Left ventricle myocardium inferior (tissue), 1 donor: Measurements from ENCODE around the gene FFAR1. TPM values are rescaled to one million over a fixed set of nuclear protein-coding genes. Genes with fewer than 3 reads are reported as not detected.

Source experiments
- DNase-seq: peaks from one replicate; pipeline ENCODE4 v3.0.0-alpha.2; 2020
- H3K27ac ChIP-seq: fragments of 200-600 bp; replicated peaks from 2 replicates; pipeline ENCODE4 v1.8.0; 2021
- H3K27me3 ChIP-seq: fragments of 200-600 bp; 2 replicates; pipeline ENCODE4 v1.8.0; 2021; ENCODE audit warnings: low read depth
- H3K36me3 ChIP-seq: fragments of 200-600 bp; 2 replicates; pipeline ENCODE4 v1.8.0; 2021
- H3K4me1 ChIP-seq: fragments of 200-600 bp; 2 replicates; pipeline ENCODE4 v1.8.0; 2021
- H3K4me3 ChIP-seq: fragments of 200-600 bp; 2 replicates; pipeline ENCODE4 v1.8.0; 2021; ENCODE audit warnings: mild to moderate bottlenecking, moderate library complexity
- H3K9me3 ChIP-seq: fragments of 200-600 bp; replicated peaks from 2 replicates; pipeline ENCODE4 v1.8.0; 2021
- CTCF ChIP-seq: fragments of 200-600 bp; IDR thresholded peaks from 2 replicates; pipeline ENCODE4 v1.8.0; 2021; ENCODE audit warnings: antibody characterized with exemption, mild to moderate bottlenecking, borderline replicate concordance
- intact Hi-C: fragments of 100-400 bp; cut with micrococcal nuclease; formaldehyde crosslinking; loops from one replicate; pipeline ENCODE4 v1.11.0; 2022
- total RNA-seq: library from RNA; stranded (reverse); fragmentation: NEBNext Ultra II Directional; extraction: Animal tissue kit (Norgen Biotek cat#: 25700); gene quantifications from one replicate; pipeline ENCODE4 v1.2.1, GENCODE V29; 2021
- donor health status: DM: no; HTN: yes; CAD: no; lungs with severe emphysema.

FFAR1 gene
- total RNA-seq, 1 donor from 2014 or later, result not detected

- H3K9me3 ChIP-seq, result no peaks in the 10 kb centered on the region
- H3K36me3 ChIP-seq, result no peaks in the 10 kb centered on the region
- H3K4me1 ChIP-seq, result no peaks in the 10 kb centered on the region
- no peak overlapping the region for H3K4me3 ChIP-seq
- no peak overlapping the region for H3K27ac ChIP-seq
- no peak for DNase-seq
- H3K27me3 ChIP-seq, result peaks cover 70% of the 10 kb centered on the region
- no peak for TF ChIP-seq CTCF
- intact Hi-C loops, result no loop called here
Observed at GRCh38 chr19:35306473-35307246, 41.0 kb upstream of the FFAR1 start.

GRCh38 chr19:35307931-35308330 is 39.8 kb upstream of the FFAR1 start:
- Histone ChIP-seq H3K27ac (no peak overlapping the region), H3K9me3 (no peaks in the 10 kb centered on the region), H3K4me3 (no peak overlapping the region), H3K27me3 (peaks cover 60% of the 10 kb centered on the region), H3K4me1 (no peaks in the 10 kb centered on the region), H3K36me3 (no peaks in the 10 kb centered on the region)
- no peak for TF ChIP-seq CTCF
- no peak for DNase-seq
- intact Hi-C loops, result no loop called here

- intact Hi-C loops, result no loop called here
- H3K27ac ChIP-seq, result no peak overlapping the region
Observed at GRCh38 chr19:35308910-35309309, 38.8 kb upstream of the FFAR1 start.

DNA sequence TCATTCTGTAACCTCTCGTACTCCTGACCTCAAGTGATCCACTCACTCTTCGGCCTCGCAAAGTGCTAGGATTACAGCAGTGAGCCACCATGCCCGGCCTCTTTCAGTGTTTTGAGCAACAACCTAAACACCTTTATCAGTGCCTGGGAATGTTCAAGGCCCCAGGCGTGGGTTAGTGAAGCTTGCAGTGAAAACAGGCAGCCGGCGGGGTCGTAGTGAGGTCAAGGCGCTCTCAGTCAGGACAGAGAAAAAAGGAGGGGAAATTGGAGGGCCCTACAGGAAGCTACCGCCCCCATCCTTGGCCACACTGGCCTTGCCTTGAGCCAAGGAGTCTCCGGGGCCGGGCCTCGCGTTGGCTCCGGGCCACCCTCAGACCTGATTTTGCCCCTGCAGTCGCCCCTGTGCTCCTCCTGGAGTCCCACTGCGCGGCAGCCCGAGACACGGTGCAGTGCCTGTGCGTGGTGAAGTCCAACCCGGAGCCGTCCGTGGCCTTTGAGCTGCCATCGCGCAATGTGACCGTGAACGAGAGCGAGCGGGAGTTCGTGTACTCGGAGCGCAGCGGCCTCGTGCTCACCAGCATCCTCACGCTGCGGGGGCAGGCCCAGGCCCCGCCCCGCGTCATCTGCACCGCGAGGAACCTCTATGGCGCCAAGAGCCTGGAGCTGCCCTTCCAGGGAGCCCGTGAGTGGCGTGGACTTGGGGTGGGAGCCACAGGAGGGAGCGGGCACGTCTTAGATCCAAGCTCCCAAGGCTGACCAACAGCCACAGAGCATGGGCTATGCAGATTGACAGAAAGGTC is 38.0 kb upstream of the FFAR1 start:
- Histone ChIP-seq H3K36me3 (no peaks in the 10 kb centered on the region), H3K27me3 (peaks cover 44% of the 10 kb centered on the region), H3K27ac (no peak overlapping the region), H3K4me1 (no peaks in the 10 kb centered on the region), H3K4me3 (no peak overlapping the region), H3K9me3 (no peaks in the 10 kb centered on the region)
- TF ChIP-seq CTCF, result no peak
- intact Hi-C loops, result no loop called here
- DNase-seq, result no peak

More at GRCh38 chr19:35308910-35309309, 38.8 kb upstream of the FFAR1 start:
- H3K4me3 ChIP-seq, result no peak overlapping the region
- DNase-seq, result no peak
- no peaks in the 10 kb centered on the region for H3K9me3 ChIP-seq
- H3K27me3 ChIP-seq, result peaks cover 52% of the 10 kb centered on the region
- no peak for TF ChIP-seq CTCF
- H3K36me3 ChIP-seq, result no peaks in the 10 kb centered on the region
- H3K4me1 ChIP-seq, result no peaks in the 10 kb centered on the region

DNA sequence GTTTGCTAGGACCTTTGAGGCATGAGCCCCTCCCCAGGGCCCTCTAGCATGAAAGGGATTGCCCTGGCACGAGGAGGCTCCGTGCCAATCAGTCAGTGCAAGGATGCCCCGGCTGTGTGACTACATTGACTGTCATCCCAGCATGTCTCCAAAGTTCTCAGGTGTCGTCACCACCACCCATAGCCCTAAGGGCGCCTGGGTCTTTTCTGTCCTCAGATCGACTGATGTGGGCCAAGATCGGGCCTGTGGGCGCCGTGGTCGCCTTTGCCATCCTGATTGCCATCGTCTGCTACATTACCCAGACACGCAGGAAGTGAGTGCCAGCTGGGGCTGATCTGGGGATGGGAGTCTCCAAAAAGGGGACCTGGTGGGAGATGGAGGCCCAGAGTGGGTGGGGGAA is 37.4 kb upstream of the FFAR1 start:
- peaks cover 37% of the 10 kb centered on the region for H3K27me3 ChIP-seq
- no peak overlapping the region for H3K4me3 ChIP-seq
- no peak overlapping the region for H3K27ac ChIP-seq

More for the DNA sequence above, 37.4 kb upstream of the FFAR1 start:
- intact Hi-C loops, result no loop called here
- no peak for DNase-seq
- no peaks in the 10 kb centered on the region for H3K4me1 ChIP-seq
- TF ChIP-seq CTCF, result no peak
- no peaks in the 10 kb centered on the region for H3K9me3 ChIP-seq
- no peaks in the 10 kb centered on the region for H3K36me3 ChIP-seq
